PFSK-1 (cell line): ENCODE measurements around the gene SUFU.

Experiments
- FOXP2 ChIP-seq: optimal IDR thresholded peaks from 2 replicates; pipeline ENCODE3; 2011; ENCODE audit warnings: borderline replicate concordance, control low read depth, inconsistent platforms; ENCODE audit not compliant: insufficient read depth; ENCODE audit errors: extremely low read length, extremely low read depth
- POLR2AphosphoS5 ChIP-seq: IDR thresholded peaks from 2 replicates; pipeline ENCODE4 v1.6.1; 2012; ENCODE audit warnings: low read depth, mild to moderate bottlenecking, control low read depth, low read length, moderate library complexity
- SIN3A ChIP-seq: IDR thresholded peaks from 2 replicates; pipeline ENCODE4 v1.6.1; 2012; ENCODE audit warnings: mild to moderate bottlenecking, low read length, moderate library complexity, borderline replicate concordance; ENCODE audit not compliant: insufficient read depth
- TAF1 ChIP-seq: IDR thresholded peaks from 2 replicates; pipeline ENCODE4 v1.6.1; 2012; ENCODE audit warnings: low read length, control low read depth, borderline replicate concordance; ENCODE audit not compliant: insufficient read depth
- TF ChIP-seq, protein P1 (sequence below), 2 experiments: IDR thresholded peaks; 2 replicates each; pipeline versions ENCODE4 v1.6.1 to v1.8.0; 2011 to 2012; ENCODE audit warnings: low read depth in 2 of 2, low read length in 2 of 2, control low read depth in 1 of 2, inconsistent platforms in 1 of 2, mild to moderate bottlenecking in 1 of 2, moderate library complexity in 1 of 2; ENCODE audit not compliant: insufficient read depth in 1 of 2

The SUFU gene

GRCh38 chr10:102657984-102658724, 154.4 kb downstream of the SUFU start:
- no peak for TF ChIP-seq SIN3A
- no peak for TF ChIP-seq TAF1
- TF ChIP-seq POLR2AphosphoS5 = no peak
- TF ChIP-seq FOXP2 = no peak

DNA sequence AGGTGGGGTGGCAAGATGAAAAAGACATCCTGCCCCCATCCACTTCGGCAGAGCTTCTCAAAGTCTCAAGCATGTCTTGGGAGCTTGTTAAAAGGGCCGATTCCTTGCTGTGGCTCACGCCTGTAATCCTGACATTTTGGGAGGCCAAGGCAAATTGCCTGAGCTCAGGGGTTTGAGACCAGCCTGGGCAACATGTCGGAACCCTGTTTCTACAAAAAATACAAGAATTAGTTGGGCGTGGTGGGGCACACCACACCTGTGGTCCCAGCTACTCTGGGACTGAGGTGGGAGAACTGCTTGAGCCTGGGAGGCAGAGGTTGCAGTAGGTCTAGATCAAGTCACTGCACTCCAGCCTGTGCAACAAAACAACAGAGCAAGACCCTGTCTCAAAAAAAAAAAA, 155.0 kb downstream of the SUFU start:
- TF ChIP-seq FOXP2 (no peak), POLR2AphosphoS5 (no peak), SIN3A (no peak)

DNA sequence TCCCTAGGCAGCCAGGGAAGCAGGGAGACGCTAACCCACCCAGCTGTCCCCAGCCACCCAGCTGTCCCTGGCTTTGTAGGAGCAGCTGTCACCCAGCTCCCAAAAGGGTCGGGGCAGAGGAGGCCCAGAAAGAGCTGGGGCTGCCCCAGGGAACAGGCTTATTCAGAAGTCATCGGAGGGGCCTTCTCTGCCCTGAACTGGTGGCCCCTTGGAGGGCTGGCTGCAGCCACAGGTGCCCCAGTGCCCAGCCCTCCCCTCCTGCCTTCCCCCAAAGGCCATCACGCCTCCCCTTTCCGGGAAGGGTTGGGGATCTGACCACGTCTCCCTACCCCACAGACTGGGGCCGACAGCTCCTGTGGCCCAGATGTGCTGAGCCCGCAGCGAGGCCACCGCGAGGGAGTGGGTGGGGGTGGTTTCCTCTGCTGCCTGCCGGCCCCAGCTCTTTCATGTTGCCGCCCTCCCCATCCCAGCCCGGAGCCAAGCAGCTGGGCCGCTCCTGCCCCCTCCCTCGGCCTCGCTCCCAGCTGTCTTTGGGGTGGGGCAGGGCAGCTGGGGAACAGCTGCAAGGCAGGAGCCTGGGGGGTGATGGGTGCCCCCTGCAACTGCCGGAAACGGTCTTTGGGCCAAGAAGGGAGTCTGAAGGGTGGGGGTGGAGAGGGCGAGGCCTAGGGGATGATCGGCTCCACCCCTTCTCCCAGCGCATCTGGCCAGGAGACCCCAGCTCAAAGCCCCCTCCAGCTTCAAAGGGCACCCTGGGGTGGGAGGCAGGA, 157.3 kb downstream of the SUFU start:
- TF ChIP-seq SIN3A (no peak), FOXP2 (no peak), POLR2AphosphoS5 (no peak), TAF1 (no peak)
- TF ChIP-seq, protein P1, sequence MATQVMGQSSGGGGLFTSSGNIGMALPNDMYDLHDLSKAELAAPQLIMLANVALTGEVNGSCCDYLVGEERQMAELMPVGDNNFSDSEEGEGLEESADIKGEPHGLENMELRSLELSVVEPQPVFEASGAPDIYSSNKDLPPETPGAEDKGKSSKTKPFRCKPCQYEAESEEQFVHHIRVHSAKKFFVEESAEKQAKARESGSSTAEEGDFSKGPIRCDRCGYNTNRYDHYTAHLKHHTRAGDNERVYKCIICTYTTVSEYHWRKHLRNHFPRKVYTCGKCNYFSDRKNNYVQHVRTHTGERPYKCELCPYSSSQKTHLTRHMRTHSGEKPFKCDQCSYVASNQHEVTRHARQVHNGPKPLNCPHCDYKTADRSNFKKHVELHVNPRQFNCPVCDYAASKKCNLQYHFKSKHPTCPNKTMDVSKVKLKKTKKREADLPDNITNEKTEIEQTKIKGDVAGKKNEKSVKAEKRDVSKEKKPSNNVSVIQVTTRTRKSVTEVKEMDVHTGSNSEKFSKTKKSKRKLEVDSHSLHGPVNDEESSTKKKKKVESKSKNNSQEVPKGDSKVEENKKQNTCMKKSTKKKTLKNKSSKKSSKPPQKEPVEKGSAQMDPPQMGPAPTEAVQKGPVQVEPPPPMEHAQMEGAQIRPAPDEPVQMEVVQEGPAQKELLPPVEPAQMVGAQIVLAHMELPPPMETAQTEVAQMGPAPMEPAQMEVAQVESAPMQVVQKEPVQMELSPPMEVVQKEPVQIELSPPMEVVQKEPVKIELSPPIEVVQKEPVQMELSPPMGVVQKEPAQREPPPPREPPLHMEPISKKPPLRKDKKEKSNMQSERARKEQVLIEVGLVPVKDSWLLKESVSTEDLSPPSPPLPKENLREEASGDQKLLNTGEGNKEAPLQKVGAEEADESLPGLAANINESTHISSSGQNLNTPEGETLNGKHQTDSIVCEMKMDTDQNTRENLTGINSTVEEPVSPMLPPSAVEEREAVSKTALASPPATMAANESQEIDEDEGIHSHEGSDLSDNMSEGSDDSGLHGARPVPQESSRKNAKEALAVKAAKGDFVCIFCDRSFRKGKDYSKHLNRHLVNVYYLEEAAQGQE (IDR thresholded peaks at IDR 0.05; ENCODE audit: insufficient read depth in 1 of 2, low read depth in 2 of 2, low read length in 2 of 2) = no peak

DNA sequence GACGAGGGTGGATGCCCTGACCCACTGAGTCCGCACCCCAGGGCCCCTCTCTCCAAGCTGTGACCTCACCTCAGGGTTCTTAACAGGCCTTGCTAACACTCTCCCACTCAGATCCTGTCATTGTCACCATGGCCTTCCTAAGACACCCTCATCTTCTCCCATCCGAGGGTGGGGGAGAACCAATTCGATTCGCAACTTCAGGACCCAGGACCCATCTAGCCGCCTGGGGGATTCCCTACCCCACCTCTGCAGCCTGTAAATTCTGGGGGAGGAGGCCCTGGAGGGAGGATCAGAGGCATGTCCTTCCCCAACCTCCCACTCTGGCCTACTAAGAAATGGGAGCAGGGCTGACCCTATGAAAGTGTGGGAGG, 157.9 kb downstream of the SUFU start:
- TF ChIP-seq POLR2AphosphoS5 (no peak), SIN3A (no peak), FOXP2 (no peak), TAF1 (no peak)
- TF ChIP-seq, protein P1 (IDR thresholded peaks at IDR 0.05; ENCODE audit: insufficient read depth in 1 of 2, low read depth in 2 of 2, low read length in 2 of 2) = no peak

GRCh38 chr10:102665904-102666509, 162.2 kb downstream of the SUFU start:
- TF ChIP-seq POLR2AphosphoS5 (no peak), SIN3A (no peak), TAF1 (no peak)
- TF ChIP-seq, protein P1 (IDR thresholded peaks at IDR 0.05; ENCODE audit: insufficient read depth in 1 of 2, low read depth in 2 of 2, low read length in 2 of 2) = no peak

DNA sequence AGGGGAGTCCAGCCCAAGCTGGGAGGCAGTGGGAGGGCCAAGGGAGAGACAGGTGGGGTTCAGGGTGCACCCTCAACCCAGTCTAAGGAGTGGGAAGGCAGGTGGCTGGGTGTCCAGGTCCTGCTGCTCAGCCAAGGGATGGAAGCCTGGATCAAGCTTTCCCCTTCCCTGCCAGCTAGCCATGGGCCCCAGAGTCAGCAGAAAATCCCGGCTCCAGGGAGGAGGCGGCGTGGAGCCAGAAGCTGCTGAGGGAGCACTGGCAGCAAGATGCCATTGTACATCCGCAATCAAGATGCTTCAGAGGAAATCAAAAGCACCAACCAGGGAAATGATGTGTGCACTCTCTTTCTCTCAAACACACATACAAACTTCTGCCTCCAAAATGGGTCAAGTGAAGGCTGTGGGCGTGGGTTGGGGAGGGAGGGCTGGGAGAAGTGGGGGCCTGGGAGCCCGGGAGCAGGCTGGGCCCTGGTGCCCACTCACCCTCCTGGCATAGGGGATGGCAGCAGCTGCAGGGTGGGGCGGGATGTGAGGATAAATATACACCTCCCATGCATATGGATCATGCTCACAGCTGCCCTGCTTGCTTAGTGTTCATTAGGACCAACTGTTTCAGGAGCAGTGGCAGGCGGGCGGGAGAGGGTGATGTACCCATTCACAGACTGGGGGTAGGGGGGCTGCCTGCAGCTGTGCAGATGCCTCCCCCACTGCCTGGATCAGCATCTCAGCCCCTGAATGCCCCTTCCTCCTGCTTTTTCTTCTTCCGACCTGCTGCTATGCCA, 164.7 kb downstream of the SUFU start:
- TF ChIP-seq SIN3A (no peak), POLR2AphosphoS5 (no peak), TAF1 (no peak), FOXP2 (no peak)
- TF ChIP-seq, protein P1 (IDR thresholded peaks at IDR 0.05; ENCODE audit: insufficient read depth in 1 of 2, low read depth in 2 of 2, low read length in 2 of 2) = no peak
